HG02981 (cell line): ENCODE measurements around the gene TAF11L9.
"Not testable (repeated sequence)": the region's sequence is repeated elsewhere in the genome, so short reads cannot be mapped to it uniquely, and the experiment has no call there.

Source experiments
- ATAC-seq: cut with Tn5 transposase; IDR thresholded peaks from one replicate; pipeline ENCODE4 v1.9.1; 2021; ENCODE audit warnings: mild to moderate bottlenecking, moderate library complexity; ENCODE audit not compliant: unreplicated experiment

TAF11L9 gene

GRCh38 chr5:17594255-17594654 lies at the start of gene TAF11L9:
Gene TAF11L9 (minus strand): TSS chr5:17594394.
- ATAC-seq, result not testable (repeated sequence)

GRCh38 chr5:17634160-17634559 lies 40.0 kb upstream of the TAF11L9 start, which contains the start of gene TAF11L14:
Gene TAF11L14 (plus strand): TSS chr5:17634460.
- ATAC-seq, result no peak

GRCh38 chr5:17631788-17632187 lies 37.6 kb upstream of the TAF11L9 start, which contains the start of gene TAF11L13:
Gene TAF11L13 (plus strand): TSS chr5:17632088.
- not testable (repeated sequence) for ATAC-seq

GRCh38 chr5:17625686-17626085 lies 31.5 kb upstream of the TAF11L9 start:
- ATAC-seq, result no peak

GRCh38 chr5:17620627-17621026 lies 26.4 kb upstream of the TAF11L9 start:
- ATAC-seq, result no peak

- no peak for ATAC-seq
These were observed 25.2 kb upstream of the TAF11L9 start for GRCh38 chr5:17619354-17619753.

- no peak for ATAC-seq
These were observed 20.8 kb upstream of the TAF11L9 start for GRCh38 chr5:17614872-17615605.

GRCh38 chr5:17610092-17610491 lies 15.9 kb upstream of the TAF11L9 start, which contains the start of gene TAF11L12:
Gene TAF11L12 (plus strand): TSS chr5:17610392.
- not testable (repeated sequence) for ATAC-seq

- not testable (repeated sequence) for ATAC-seq
These were observed 13.3 kb upstream of the TAF11L9 start for GRCh38 chr5:17607461-17607860.

- ATAC-seq, result no peak
These were observed 10.8 kb upstream of the TAF11L9 start for GRCh38 chr5:17604951-17605350.

GRCh38 chr5:17603880-17604279 lies 9.7 kb upstream of the TAF11L9 start, which contains the start of gene TAF11L11:
Gene TAF11L11 (plus strand): TSS chr5:17604183.
- not testable (repeated sequence) for ATAC-seq

GRCh38 chr5:17597728-17598127 lies 3.5 kb upstream of the TAF11L9 start, which contains the start of gene TAF11L10:
Gene TAF11L10 (minus strand): TSS chr5:17597828.
- ATAC-seq, result not testable (repeated sequence)

- not testable (repeated sequence) for ATAC-seq
These were observed 3.3 kb downstream of the TAF11L9 start, which contains the start of gene TAF11L8 for GRCh38 chr5:17590860-17591259. Gene TAF11L8 (minus strand): TSS chr5:17590960.

GRCh38 chr5:17585658-17586057 lies 8.5 kb downstream of the TAF11L9 start, which contains the start of gene TAF11L7:
Gene TAF11L7 (minus strand): TSS chr5:17585758.
- ATAC-seq, result not testable (repeated sequence)
